H1 (cell line): Measurements from ENCODE around the gene RASL10A. TPM values are rescaled to one million over a fixed set of nuclear protein-coding genes. Genes with fewer than 3 reads are reported as not detected.

Experiments
- CTCF ChIA-PET: fragments of 300-600 bp; sonication (Branson Sonifier 250); formaldehyde crosslinking; loops from one replicate; lab custom pipeline; 2021; ENCODE audit not compliant: partially characterized antibody; lab: Charles Lee
- POLR2A ChIA-PET: fragments of 300-600 bp; sonication (Branson Sonifier 250); formaldehyde crosslinking; loops from one replicate; lab custom pipeline; 2021; ENCODE audit warnings: inconsistent platforms; ENCODE audit not compliant: partially characterized antibody; lab: Charles Lee
- DNase-seq, 2 experiments: peaks; one replicate each; pipeline versions ENCODE4 v3.0.0 to v3.0.0-alpha.2; 2010 to 2022; ENCODE audit warnings: low spot score in 2 of 2, low read depth in 1 of 2, mixed read lengths in 1 of 2
- FAIRE-seq: peaks from 2 replicates; lab custom pipeline; 2011; peaks lifted over from hg19 to GRCh38; lab: Jason Lieb, UNC
- H2AFZ ChIP-seq: 2 replicates; pipeline ENCODE4 v1.8.1; 2012; ENCODE audit warnings: low read length, inconsistent platforms
- H2AK5ac ChIP-seq: 2 replicates; pipeline ENCODE4 v1.6.1; 2013; ENCODE audit warnings: low read depth, low read length
- H2BK120ac ChIP-seq: replicated peaks from 2 replicates; pipeline ENCODE3; 2013; ENCODE audit warnings: low read depth, low read length, inconsistent platforms
- H2BK12ac ChIP-seq: 2 replicates; pipeline ENCODE4 v1.6.1; 2013; ENCODE audit warnings: low read depth, low read length
- H2BK15ac ChIP-seq: 2 replicates; pipeline ENCODE4 v1.6.1; 2013; ENCODE audit warnings: low read length
- H2BK20ac ChIP-seq: 2 replicates; pipeline ENCODE4 v1.6.1; 2013; ENCODE audit warnings: low read length
- H2BK5ac ChIP-seq: 2 replicates; pipeline ENCODE4 v1.6.1; 2013; ENCODE audit warnings: low read depth, low read length
- H3K14ac ChIP-seq: 2 replicates; pipeline ENCODE4 v1.6.1; 2013; ENCODE audit warnings: inconsistent platforms; ENCODE audit not compliant: insufficient read length
- H3K18ac ChIP-seq: 2 replicates; pipeline ENCODE4 v1.6.1; 2013; ENCODE audit warnings: low read length; ENCODE audit errors: extremely low read depth
- H3K23ac ChIP-seq: 2 replicates; pipeline ENCODE4 v1.6.1; 2013; ENCODE audit warnings: inconsistent platforms; ENCODE audit not compliant: insufficient read length
- H3K23me2 ChIP-seq: 2 replicates; pipeline ENCODE4 v1.6.1; 2013; ENCODE audit warnings: low read depth, low read length
- H3K27ac ChIP-seq: 2 replicates; pipeline ENCODE4 v1.6.1; 2011; ENCODE audit warnings: low read depth, low read length, inconsistent platforms
- H3K27me3 ChIP-seq, 4 experiments: replicated peaks in 1 of 4; 1 replicate in 1 of 4; 2 replicates in 3 of 4; pipeline versions ENCODE4 v1.6.1 to v1.8.1; 2011 to 2013; ENCODE audit warnings: low read length in 3 of 4, mild to moderate bottlenecking in 3 of 4, inconsistent platforms in 2 of 4, mixed read lengths in 2 of 4, moderate library complexity in 1 of 4; ENCODE audit not compliant: control insufficient read depth in 3 of 4, insufficient read depth in 3 of 4; ENCODE audit errors: extremely low read depth in 1 of 4
- H3K36me3 ChIP-seq, 4 experiments: 2 replicates each; pipeline versions ENCODE4 v1.6.1 to v1.8.1; 2011 to 2013; ENCODE audit warnings: mild to moderate bottlenecking in 4 of 4, low read length in 3 of 4, moderate library complexity in 2 of 4, control low read depth in 1 of 4, inconsistent platforms in 1 of 4; ENCODE audit not compliant: insufficient read depth in 4 of 4, control insufficient read depth in 2 of 4
- H3K4ac ChIP-seq: replicated peaks from 2 replicates; pipeline ENCODE3; 2013; ENCODE audit warnings: low read length, low read depth, mixed read lengths, inconsistent platforms; ENCODE audit not compliant: insufficient read length
- H3K4me1 ChIP-seq, 4 experiments: replicated peaks in 1 of 4; 1 replicate in 1 of 4; 2 replicates in 3 of 4; pipeline versions ENCODE4 v1.6.1 to v1.8.1; 2011 to 2013; ENCODE audit warnings: low read length in 3 of 4, inconsistent platforms in 2 of 4, mixed read lengths in 1 of 4; ENCODE audit not compliant: insufficient read depth in 4 of 4, control insufficient read depth in 3 of 4
- H3K4me2 ChIP-seq, 2 experiments: 2 replicates each; pipeline versions ENCODE4 v1.6.1 to v1.8.1; 2011 to 2013; ENCODE audit warnings: low read depth in 2 of 2, low read length in 2 of 2, control low read depth in 1 of 2, inconsistent platforms in 1 of 2, mild to moderate bottlenecking in 1 of 2; ENCODE audit not compliant: insufficient read depth in 1 of 2
- H3K4me3 ChIP-seq, 4 experiments: fragments of 200-600, 300-600 bp in 1 of 4; sonication (generic), shearing (Covaris generic), sonication (Bioruptor Twin) in 1 of 4; 2 replicates each; pipeline versions ENCODE4 v1.5.1 to v1.8.1; 2011 to 2016; ENCODE audit warnings: low read length in 4 of 4, low read depth in 3 of 4, control low read depth in 2 of 4, inconsistent platforms in 2 of 4, mild to moderate bottlenecking in 2 of 4, mixed read lengths in 1 of 4, moderate library complexity in 1 of 4; ENCODE audit not compliant: insufficient read depth in 2 of 4; ENCODE audit errors: extremely low read depth in 1 of 4
- H3K56ac ChIP-seq: replicated peaks from 2 replicates; pipeline ENCODE3; 2013; ENCODE audit warnings: low read depth, mild to moderate bottlenecking, mixed read lengths, low read length, inconsistent platforms; ENCODE audit not compliant: insufficient read length
- H3K79me1 ChIP-seq: 2 replicates; pipeline ENCODE4 v1.6.1; 2013; ENCODE audit warnings: low read depth, low read length, control low read depth
- H3K79me2 ChIP-seq, 2 experiments: 2 replicates each; pipeline versions ENCODE4 v1.6.1 to v1.8.1; 2012 to 2013; ENCODE audit warnings: low read length in 2 of 2, mild to moderate bottlenecking in 2 of 2, inconsistent platforms in 1 of 2; ENCODE audit not compliant: insufficient read depth in 2 of 2, control insufficient read depth in 1 of 2
- H3K9ac ChIP-seq, 4 experiments: replicated peaks in 1 of 4; 1 replicate in 1 of 4; 2 replicates in 3 of 4; pipeline versions ENCODE4 v1.6.1 to v1.8.1; 2011 to 2013; ENCODE audit warnings: low read depth in 3 of 4, low read length in 3 of 4, control low read depth in 2 of 4, mild to moderate bottlenecking in 2 of 4, moderate library complexity in 2 of 4, inconsistent platforms in 1 of 4; ENCODE audit errors: extremely low read depth in 1 of 4
- H3K9me3 ChIP-seq, 2 experiments: 2 replicates each; pipeline versions ENCODE4 v1.6.1 to v1.8.1; 2012 to 2013; ENCODE audit warnings: mild to moderate bottlenecking in 2 of 2, moderate library complexity in 2 of 2, control low read depth in 1 of 2, inconsistent platforms in 1 of 2, low read depth in 1 of 2, low read length in 1 of 2, mixed read lengths in 1 of 2; ENCODE audit not compliant: insufficient read depth in 2 of 2
- H4K20me1 ChIP-seq, 2 experiments: replicated peaks in 1 of 2; 2 replicates each; pipeline versions ENCODE3 to v1.8.1; 2011 to 2013; ENCODE audit warnings: inconsistent platforms in 2 of 2, low read length in 2 of 2, mild to moderate bottlenecking in 1 of 2; ENCODE audit not compliant: insufficient read depth in 2 of 2, control insufficient read depth in 1 of 2
- H4K5ac ChIP-seq: 2 replicates; pipeline ENCODE4 v1.6.1; 2013; ENCODE audit warnings: low read length, low read depth, mixed read lengths, inconsistent platforms; ENCODE audit not compliant: insufficient read length
- H4K8ac ChIP-seq: 2 replicates; pipeline ENCODE4 v1.8.0; 2013; ENCODE audit warnings: mild to moderate bottlenecking, moderate library complexity, low read length, inconsistent platforms; ENCODE audit not compliant: insufficient read depth; ENCODE audit errors: extremely low read depth
- H4K91ac ChIP-seq: replicated peaks from 2 replicates; pipeline ENCODE3; 2013; ENCODE audit warnings: low read length, mixed read lengths, inconsistent platforms; ENCODE audit not compliant: insufficient read length
- CBX5 ChIP-seq: fragments of 300-800, 300-1000 bp; sonication (generic); IDR thresholded peaks from 2 replicates; pipeline ENCODE4 v1.7.1; 2016; ENCODE audit warnings: antibody characterized with exemption, low read length, low read depth
- CHD2 ChIP-seq: IDR thresholded peaks from 2 replicates; pipeline ENCODE4 v1.6.1; 2012; ENCODE audit warnings: low read length, improper control_type of control experiment
- CTBP2 ChIP-seq: IDR thresholded peaks from 2 replicates; pipeline ENCODE4 v1.7.0; 2011; ENCODE audit warnings: borderline replicate concordance, mild to moderate bottlenecking, moderate library complexity, mixed read lengths, low read length; ENCODE audit not compliant: insufficient read depth, insufficient read length
- GABPA ChIP-seq: IDR thresholded peaks from 2 replicates; pipeline ENCODE4 v1.6.1; 2011; ENCODE audit warnings: mild to moderate bottlenecking, low read length, moderate library complexity, borderline replicate concordance; ENCODE audit not compliant: insufficient read depth
- JUN ChIP-seq: IDR thresholded peaks from 2 replicates; pipeline ENCODE4 v1.6.1; 2011; ENCODE audit warnings: low read depth, mild to moderate bottlenecking, improper control_type of control experiment, low read length
- KDM5A ChIP-seq: fragments of 200-600 bp; IDR thresholded peaks from 2 replicates; pipeline ENCODE4 v1.7.1; 2012; ENCODE audit warnings: mild to moderate bottlenecking, low read length, inconsistent platforms, mixed read lengths
- MAFK ChIP-seq: IDR thresholded peaks from 2 replicates; pipeline ENCODE4 v1.6.1; 2012; ENCODE audit warnings: low read depth, mild to moderate bottlenecking, improper control_type of control experiment, low read length
- POLR2A ChIP-seq, 2 experiments: IDR thresholded peaks; 1 replicate in 1 of 2; 2 replicates in 1 of 2; pipeline ENCODE4 v1.6.1; 2011; ENCODE audit warnings: low read depth in 2 of 2, low read length in 2 of 2, mild to moderate bottlenecking in 2 of 2; ENCODE audit errors: control extremely low read depth in 1 of 2
- RNF2 ChIP-seq: fragments of 200-900, 300-1000 bp; sonication (generic); IDR thresholded peaks from 2 replicates; pipeline ENCODE4 v1.7.1; 2016; ENCODE audit warnings: borderline replicate concordance, low read depth, mild to moderate bottlenecking, antibody characterized with exemption, low read length; ENCODE audit not compliant: poor library complexity, severe bottlenecking; ENCODE audit errors: missing control alignments
- SIRT6 ChIP-seq: IDR thresholded peaks from one replicate; pipeline ENCODE4 v1.7.1; 2012; ENCODE audit warnings: low read length, inconsistent platforms
- SRF ChIP-seq: IDR thresholded peaks from 2 replicates; pipeline ENCODE4 v1.6.1; 2011; ENCODE audit warnings: mild to moderate bottlenecking, low read depth, low read length, moderate library complexity
- TBP ChIP-seq: IDR thresholded peaks from 2 replicates; pipeline ENCODE4 v1.6.1; 2011; ENCODE audit warnings: low read depth, low read length, improper control_type of control experiment
- WGBS, 2 experiments: shearing (Covaris generic) in 1 of 2; methylation state at CpG; one replicate each; pipeline versions ENCODE4 v1.1.6 to v1.1.7; 2013 to 2015; ENCODE audit warnings: low lambda C conversion rate in 2 of 2, mixed read lengths in 2 of 2, inconsistent platforms in 1 of 2, low coverage in 1 of 2, missing lambda C conversion rate in 1 of 2; ENCODE audit not compliant: insufficient replicate concordance in 2 of 2, insufficient coverage in 1 of 2, insufficient read length in 1 of 2; ENCODE audit errors: extremely low coverage in 1 of 2, missing lambda C conversion rate in 1 of 2; 5-methylcytosine and 5-hydroxymethylcytosine counted together
- polyA plus RNA-seq, 7 experiments: library from polyadenylated mRNA; depleted of rRNA in 3 of 7; stranded (reverse) in 5 of 7; unstranded in 2 of 7; fragments of >200 nt in 5 of 7; fragments of 200-250 nt in 2 of 7; gene quantifications; 1 replicate in 5 of 7; 2 replicates in 1 of 7; 4 replicates in 1 of 7; pipeline versions ENCODE4 v1.2.1 to v1.2.3, GENCODE V29; 2011 to 2013; ENCODE audit warnings: missing spikeins in 2 of 7, mixed read lengths in 2 of 7
- total RNA-seq: library from RNA; stranded (reverse); fragmentation: NEBNext Ultra II Directional; extraction: Animal tissue kit (Norgen Biotek cat#: 25700); gene quantifications from 2 replicates; pipeline ENCODE4 v1.2.1, GENCODE V29; 2021
- TF ChIP-seq, protein P1 (sequence below): IDR thresholded peaks from 2 replicates; pipeline ENCODE4 v1.6.1; 2011; ENCODE audit warnings: low read length, improper control_type of control experiment

RASL10A gene
- total and polyA plus RNA-seq, 2 of the 8 experiments (the other 6 are each of a cell fraction or from before 2014, with no cell fraction given): 1.1 to 1.5 TPM

DNA sequence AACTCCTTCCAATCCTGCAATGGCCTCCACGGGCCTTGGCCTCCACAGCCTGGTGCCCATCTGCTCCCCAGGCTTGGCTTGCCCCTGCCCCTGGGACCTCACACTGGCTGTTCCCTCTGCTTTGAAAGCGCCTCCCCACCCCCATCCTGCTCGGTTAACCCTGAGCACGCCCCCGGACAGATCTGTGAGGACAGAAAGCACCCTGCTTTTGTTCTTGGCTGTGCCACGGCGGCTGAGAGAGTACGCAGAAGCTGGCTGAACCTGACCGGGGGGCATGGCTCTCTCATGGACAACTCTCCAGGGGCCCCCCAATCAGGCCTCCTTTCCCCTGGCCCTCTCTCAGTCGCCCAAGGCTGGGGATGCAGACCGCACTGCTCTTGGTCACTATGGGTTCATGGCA, 20.2 kb upstream of the RASL10A start:
- Histone ChIP-seq H3K4me2 (no peak overlapping the region), H3K36me3 (peaks cover 10 to 24% (median 18%) of the 10 kb centered on the region in 4 experiments), H4K5ac (no peak overlapping the region), H3K9me3 (no peaks in the 10 kb centered on the region), H3K79me1 (no peaks in the 10 kb centered on the region), H4K8ac (no peak overlapping the region), H2AK5ac (no peak overlapping the region), H3K14ac (no peak overlapping the region), H3K4me1 (no peaks in the 10 kb centered on the region; a peak in 1 of 7 replicates), H4K91ac (no peak overlapping the region), H4K20me1 (peaks cover 3 to 8% of the 10 kb centered on the region in 2 experiments), H2BK15ac (no peak overlapping the region), H2BK5ac (no peak overlapping the region), H3K27me3 (no peaks in the 10 kb centered on the region), H3K18ac (no peak overlapping the region), H3K23me2 (no peaks in the 10 kb centered on the region), H3K23ac (no peak overlapping the region), H3K9ac (no peak overlapping the region), H3K79me2 (no peaks in the 10 kb centered on the region), H3K4ac (no peak overlapping the region), H3K27ac (no peak overlapping the region), H2BK12ac (no peak overlapping the region), H2AFZ (no peak overlapping the region), H3K4me3 (no peak overlapping the region), H2BK120ac (no peak overlapping the region), H2BK20ac (no peak overlapping the region), H3K56ac (no peak overlapping the region)
- TF ChIP-seq POLR2A (IDR thresholded peaks at IDR 0.05; ENCODE audit: control extremely low read depth in 1 of 2, low read depth in 2 of 2, low read length in 2 of 2) (no peak), TBP (no peak), CHD2 (no peak), GABPA (no peak), JUN (no peak), RNF2 (no peak), CBX5 (no peak), CTBP2 (no peak), KDM5A (no peak), SRF (no peak), SIRT6 (no peak), MAFK (no peak)
- TF ChIP-seq, protein P1, sequence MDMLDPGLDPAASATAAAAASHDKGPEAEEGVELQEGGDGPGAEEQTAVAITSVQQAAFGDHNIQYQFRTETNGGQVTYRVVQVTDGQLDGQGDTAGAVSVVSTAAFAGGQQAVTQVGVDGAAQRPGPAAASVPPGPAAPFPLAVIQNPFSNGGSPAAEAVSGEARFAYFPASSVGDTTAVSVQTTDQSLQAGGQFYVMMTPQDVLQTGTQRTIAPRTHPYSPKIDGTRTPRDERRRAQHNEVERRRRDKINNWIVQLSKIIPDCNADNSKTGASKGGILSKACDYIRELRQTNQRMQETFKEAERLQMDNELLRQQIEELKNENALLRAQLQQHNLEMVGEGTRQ: no peak
- CTCF ChIA-PET: no interaction called here
- FAIRE-seq: no peak
- 92% methylated on average over 11 of the region's 11 CpGs; no CpG with 5 or more reads in 1 of the 2 experiments for WGBS, 2 experiments
- DNase-seq: no peak
- POLR2A ChIA-PET: interaction anchor here (2.2 kb wide), 1 partner anchor 59 kb away, joined by 6 read pairs; no protein-coding TSS in a partner anchor
